ENCODE measurements around the gene DOK6. TPM values are rescaled to one million over a fixed set of nuclear protein-coding genes. Genes with fewer than 3 reads are reported as not detected.
A peak's percentile ranks its signal among the peaks of the same experiment; 100 is the strongest.

DOK6 gene
- total RNA-seq, 1 donor, result 2.1 TPM

- no peak overlapping the region for H3K4me3 ChIP-seq (ENCODE audit: low read depth, low read length)
Measured at GRCh38 chr18:69574401-69574800, 173.7 kb downstream of the DOK6 start.

DNA sequence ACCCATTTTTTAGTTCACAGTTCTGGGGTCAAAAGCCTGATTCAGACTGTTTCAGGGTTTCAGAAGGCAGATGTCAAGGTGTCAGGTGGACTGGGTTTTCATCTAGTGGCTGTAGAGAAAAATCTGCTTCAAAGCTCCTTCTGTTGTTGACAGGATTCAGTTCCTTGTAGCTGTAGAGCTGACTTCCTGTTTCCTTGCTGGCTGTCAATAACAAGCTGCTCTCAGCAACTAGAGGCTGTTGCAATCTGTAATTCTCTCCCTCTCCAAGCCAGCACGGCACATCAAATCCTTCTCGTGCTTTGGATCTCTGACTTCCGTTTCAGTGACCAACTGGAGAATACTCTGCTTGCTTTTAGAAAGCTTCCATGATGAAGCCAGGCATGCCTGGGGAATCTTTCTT is 179.4 kb downstream of the DOK6 start:
- no peak overlapping the region for H3K4me3 ChIP-seq (ENCODE audit: low read depth, low read length)
- no peak for TF ChIP-seq CTCF (IDR thresholded peaks at IDR 0.05; ENCODE audit: insufficient read depth, low read length)
- DNase-seq (ENCODE audit: low read depth), result no peak

More at GRCh38 chr18:69574401-69574800, 173.7 kb downstream of the DOK6 start:
- TF ChIP-seq CTCF (IDR thresholded peaks at IDR 0.05; ENCODE audit: insufficient read depth, low read length), result no peak
- peak; percentile 3 for DNase-seq (ENCODE audit: low read depth)

DNA sequence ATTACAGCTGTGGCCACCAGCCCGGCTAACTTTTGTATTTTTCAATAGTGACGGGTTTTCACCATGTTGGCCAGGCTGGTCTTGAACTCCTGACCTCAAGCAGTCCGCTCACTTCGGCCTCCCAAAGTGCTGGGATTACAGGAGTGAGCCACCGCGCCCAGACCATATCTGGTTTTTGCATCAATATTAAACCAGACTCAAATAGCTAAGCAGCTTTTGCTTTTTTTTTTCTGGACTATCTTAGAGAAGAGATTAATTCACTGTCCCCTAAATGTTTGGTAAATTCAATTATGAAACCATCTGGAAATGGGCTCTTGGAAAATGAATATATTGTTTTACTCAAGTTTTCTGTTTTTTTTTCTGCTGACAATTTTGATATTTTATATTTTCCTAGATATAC is 183.7 kb downstream of the DOK6 start:
- TF ChIP-seq CTCF (IDR thresholded peaks at IDR 0.05; ENCODE audit: insufficient read depth, low read length), result no peak
- no peak overlapping the region for H3K4me3 ChIP-seq (ENCODE audit: low read depth, low read length)
- no peak for DNase-seq (ENCODE audit: low read depth)

DNA sequence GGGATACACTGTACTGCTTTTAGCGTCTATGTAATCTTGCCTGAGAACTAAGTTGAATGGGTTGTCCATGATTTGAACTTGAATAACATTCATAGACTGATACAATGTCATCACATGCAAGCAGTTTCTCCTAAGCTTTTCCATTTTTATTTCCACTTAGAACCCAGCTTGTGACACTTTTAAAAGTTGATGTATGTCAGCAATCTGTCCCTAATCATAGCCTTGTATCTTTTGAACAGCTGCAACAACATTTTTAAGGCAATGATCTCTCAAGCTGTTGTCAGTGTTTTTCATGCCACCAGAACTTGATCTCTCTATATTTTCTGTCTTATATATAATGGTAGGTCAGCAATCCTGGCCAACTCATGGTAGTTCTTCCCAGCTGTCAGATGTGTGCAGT is 185.0 kb downstream of the DOK6 start:
- TF ChIP-seq CTCF (IDR thresholded peaks at IDR 0.05; ENCODE audit: insufficient read depth, low read length), result no peak
- no peak overlapping the region for H3K4me3 ChIP-seq (ENCODE audit: low read depth, low read length)
- no peak for DNase-seq (ENCODE audit: low read depth)

DNA sequence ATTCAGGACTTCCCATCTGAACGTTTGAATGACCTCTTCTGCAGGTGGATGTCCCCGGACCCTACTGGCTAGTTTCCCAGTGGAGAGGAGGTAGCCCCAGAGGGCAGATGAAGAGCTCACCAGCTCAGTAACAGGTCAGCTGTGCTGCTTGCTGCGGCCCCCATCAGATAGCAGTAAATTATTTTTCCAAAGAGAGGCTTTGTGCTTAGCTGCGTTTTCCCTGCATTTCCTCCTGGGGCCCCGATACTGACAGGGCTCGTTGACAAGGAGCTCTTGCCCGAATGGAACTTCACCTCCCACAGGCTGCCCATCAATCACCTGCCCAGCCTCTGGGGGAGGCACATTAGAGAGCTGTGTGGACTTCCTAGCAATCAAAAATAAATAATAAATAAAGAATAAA is 185.8 kb downstream of the DOK6 start:
- DNase-seq (ENCODE audit: low read depth), result no peak
- TF ChIP-seq CTCF (IDR thresholded peaks at IDR 0.05; ENCODE audit: insufficient read depth, low read length), result no peak
- no peak overlapping the region for H3K4me3 ChIP-seq (ENCODE audit: low read depth, low read length)

DNA sequence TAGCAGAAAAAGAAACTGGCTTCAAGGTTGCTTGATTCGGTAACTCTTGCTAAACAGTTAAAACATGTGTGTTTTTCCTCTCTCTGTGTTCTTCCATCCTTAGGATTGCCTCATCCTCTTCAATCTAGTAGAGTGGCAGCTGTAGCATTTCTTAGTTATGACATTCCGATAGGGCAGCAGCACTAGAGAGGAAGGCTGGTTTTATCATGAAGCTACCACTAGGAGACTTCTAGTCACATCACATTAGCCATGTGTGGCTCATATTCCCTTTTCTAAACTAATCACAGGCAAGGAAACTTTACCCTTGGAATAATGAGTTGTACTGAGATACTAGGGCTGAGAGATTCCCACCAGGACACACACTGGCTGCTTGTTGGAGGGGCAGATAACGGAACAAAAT is 187.6 kb downstream of the DOK6 start:
- DNase-seq (ENCODE audit: low read depth), result no peak
- no peak for TF ChIP-seq CTCF (IDR thresholded peaks at IDR 0.05; ENCODE audit: insufficient read depth, low read length)
- no peak overlapping the region for H3K4me3 ChIP-seq (ENCODE audit: low read depth, low read length)

GRCh38 chr18:69590150-69590549 is 189.5 kb downstream of the DOK6 start:
- no peak overlapping the region for H3K4me3 ChIP-seq (ENCODE audit: low read depth, low read length)
- DNase-seq (ENCODE audit: low read depth), result peak; percentile 5
- TF ChIP-seq CTCF (IDR thresholded peaks at IDR 0.05; ENCODE audit: insufficient read depth, low read length), result no peak

Data from fibroblast of the aortic adventitia (primary cell).